Amniotic stem cell (primary cell): Measurements from ENCODE around the gene SIRPG.
"Not testable (repeated sequence)": the region's sequence is repeated elsewhere in the genome, so short reads cannot be mapped to it uniquely, and the experiment has no call there.

Experiments used
- DNase-seq: peaks from one replicate; lab custom pipeline; 2025; lab: John Stamatoyannopoulos, UW

Gene SIRPG

GRCh38 chr20:1671891-1672669 lies 14.5 kb upstream of the SIRPG start:
- DNase-seq: no peak

GRCh38 chr20:1669304-1669703 lies 11.7 kb upstream of the SIRPG start:
- DNase-seq: no peak

GRCh38 chr20:1667502-1668085 lies 10.0 kb upstream of the SIRPG start:
- DNase-seq: no peak

GRCh38 chr20:1666802-1667201 lies 9.2 kb upstream of the SIRPG start:
- no peak for DNase-seq

GRCh38 chr20:1665345-1665744 lies 7.8 kb upstream of the SIRPG start:
- DNase-seq: no peak

GRCh38 chr20:1664911-1665310 lies 7.3 kb upstream of the SIRPG start:
- DNase-seq: no peak

GRCh38 chr20:1663917-1664316 lies 6.3 kb upstream of the SIRPG start:
- no peak for DNase-seq

GRCh38 chr20:1661542-1662299 lies 4.1 kb upstream of the SIRPG start:
- no peak for DNase-seq

- DNase-seq: no peak
Measured at GRCh38 chr20:1660246-1660645, 2.7 kb upstream of the SIRPG start.

- no peak for DNase-seq
Measured at GRCh38 chr20:1656844-1657243, 735 bp downstream of the SIRPG start.

GRCh38 chr20:1654996-1655395 lies 2.6 kb downstream of the SIRPG start:
- DNase-seq: no peak

GRCh38 chr20:1652960-1653359 lies 4.6 kb downstream of the SIRPG start:
- no peak for DNase-seq

GRCh38 chr20:1652104-1652503 lies 5.5 kb downstream of the SIRPG start:
- no peak for DNase-seq

- DNase-seq: no peak
Measured at GRCh38 chr20:1651268-1652058, 6.1 kb downstream of the SIRPG start.

- DNase-seq: no peak
Measured at GRCh38 chr20:1648101-1648500, 9.5 kb downstream of the SIRPG start.

- no peak for DNase-seq
Measured at GRCh38 chr20:1646975-1647431, 10.6 kb downstream of the SIRPG start.

GRCh38 chr20:1644101-1644962 lies 13.2 kb downstream of the SIRPG start:
- DNase-seq: no peak

GRCh38 chr20:1638643-1639042 lies 18.9 kb downstream of the SIRPG start:
- not testable (repeated sequence) for DNase-seq

GRCh38 chr20:1637755-1638154 lies 19.8 kb downstream of the SIRPG start:
- no peak for DNase-seq

- no peak for DNase-seq
Measured at GRCh38 chr20:1637226-1637625, 20.4 kb downstream of the SIRPG start.

GRCh38 chr20:1636621-1637020 lies 21.0 kb downstream of the SIRPG start:
- no peak for DNase-seq
